Fibroblast of lung (primary cell): ENCODE results near the gene SLC22A12.

Source experiments
- EZH2 ChIP-seq: IDR thresholded peaks from 2 replicates; pipeline ENCODE4 v1.5.1; 2012; ENCODE audit warnings: low read length, control low read depth, mild to moderate bottlenecking; ENCODE audit errors: missing control alignments
- TF ChIP-seq, protein P1 (sequence below), 2 donors: IDR thresholded peaks in 1 of 2; conservative IDR thresholded peaks in 1 of 2; 1 replicate in 1 of 2; 2 replicates in 1 of 2; pipeline ENCODE4 v1.5.1; 2011 to 2012; ENCODE audit warnings: low read length in 2 of 2, control low read depth in 1 of 2, inconsistent platforms in 1 of 2, low read depth in 1 of 2, mild to moderate bottlenecking in 1 of 2

DNA sequence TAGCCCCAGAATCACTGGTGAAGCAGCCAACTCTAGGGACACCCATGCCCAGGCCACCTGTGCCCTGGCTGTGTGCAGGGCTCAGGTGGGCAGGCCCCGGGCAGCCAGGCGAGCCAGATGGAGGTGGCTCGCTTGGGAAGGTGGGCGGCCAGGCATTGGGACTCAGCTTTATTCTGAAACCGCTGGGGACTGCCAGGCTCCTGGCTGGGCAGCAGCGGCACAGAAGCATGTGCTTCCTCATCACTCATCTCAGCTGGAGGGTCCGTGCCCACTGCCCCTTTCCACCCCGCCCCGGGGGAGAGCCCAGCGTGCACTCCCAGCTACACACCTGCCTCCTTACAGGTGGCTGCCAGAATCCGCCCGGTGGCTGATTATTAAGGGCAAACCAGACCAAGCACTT is 27.1 kb upstream of the SLC22A12 start:
- TF ChIP-seq, protein P1, sequence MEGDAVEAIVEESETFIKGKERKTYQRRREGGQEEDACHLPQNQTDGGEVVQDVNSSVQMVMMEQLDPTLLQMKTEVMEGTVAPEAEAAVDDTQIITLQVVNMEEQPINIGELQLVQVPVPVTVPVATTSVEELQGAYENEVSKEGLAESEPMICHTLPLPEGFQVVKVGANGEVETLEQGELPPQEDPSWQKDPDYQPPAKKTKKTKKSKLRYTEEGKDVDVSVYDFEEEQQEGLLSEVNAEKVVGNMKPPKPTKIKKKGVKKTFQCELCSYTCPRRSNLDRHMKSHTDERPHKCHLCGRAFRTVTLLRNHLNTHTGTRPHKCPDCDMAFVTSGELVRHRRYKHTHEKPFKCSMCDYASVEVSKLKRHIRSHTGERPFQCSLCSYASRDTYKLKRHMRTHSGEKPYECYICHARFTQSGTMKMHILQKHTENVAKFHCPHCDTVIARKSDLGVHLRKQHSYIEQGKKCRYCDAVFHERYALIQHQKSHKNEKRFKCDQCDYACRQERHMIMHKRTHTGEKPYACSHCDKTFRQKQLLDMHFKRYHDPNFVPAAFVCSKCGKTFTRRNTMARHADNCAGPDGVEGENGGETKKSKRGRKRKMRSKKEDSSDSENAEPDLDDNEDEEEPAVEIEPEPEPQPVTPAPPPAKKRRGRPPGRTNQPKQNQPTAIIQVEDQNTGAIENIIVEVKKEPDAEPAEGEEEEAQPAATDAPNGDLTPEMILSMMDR (conservative IDR thresholded peaks at IDR 0.05 in 1 of 2, IDR thresholded peaks at IDR 0.05 in 1 of 2; ENCODE audit: low read depth in 1 of 2, low read length in 2 of 2): no peak
- TF ChIP-seq EZH2: no peak
